GM23248 (cell line): ENCODE data around the gene POLG. TPM values are rescaled to one million over a fixed set of nuclear protein-coding genes. Genes with fewer than 3 reads are reported as not detected.

ENCODE experiments used
- DNase-seq: peaks from one replicate; pipeline ENCODE4 v3.0.0-alpha.2; 2015
- H2AFZ ChIP-seq: fragments of 200-600 bp; sonication (generic); 2 replicates; pipeline ENCODE4 v1.6.1; 2016; ENCODE audit warnings: antibody characterized with exemption
- H3F3A ChIP-seq: fragments of 200-600 bp; sonication (generic); 2 replicates; pipeline ENCODE4 v1.6.1; 2016; ENCODE audit warnings: mild to moderate bottlenecking, antibody characterized with exemption, mixed run types; ENCODE audit not compliant: insufficient read depth
- H3K27ac ChIP-seq: fragments of 200-600 bp; sonication (generic); 2 replicates; pipeline ENCODE4 v1.5.1; 2016; ENCODE audit warnings: mild to moderate bottlenecking
- H3K27me3 ChIP-seq: fragments of 200-600 bp; sonication (generic); replicated peaks from 2 replicates; pipeline ENCODE4 v1.6.1; 2016; ENCODE audit warnings: mild to moderate bottlenecking; ENCODE audit not compliant: insufficient read depth
- H3K36me3 ChIP-seq: fragments of 200-600 bp; sonication (generic); 2 replicates; pipeline ENCODE4 v1.6.1; 2016; ENCODE audit warnings: low read depth, mild to moderate bottlenecking
- H3K4me1 ChIP-seq: fragments of 200-600 bp; sonication (generic); 2 replicates; pipeline ENCODE4 v1.6.1; 2016; ENCODE audit warnings: mild to moderate bottlenecking; ENCODE audit not compliant: insufficient read depth
- H3K4me2 ChIP-seq: fragments of 200-600 bp; sonication (generic); one replicate; pipeline ENCODE4 v1.6.1; 2016; ENCODE audit warnings: mild to moderate bottlenecking; ENCODE audit not compliant: unreplicated experiment
- H3K4me3 ChIP-seq: fragments of 200-600 bp; sonication (generic); 2 replicates; pipeline ENCODE4 v1.5.1; 2016; ENCODE audit warnings: mild to moderate bottlenecking
- H3K79me2 ChIP-seq: fragments of 200-600 bp; sonication (generic); 2 replicates; pipeline ENCODE4 v1.6.1; 2016; ENCODE audit warnings: mild to moderate bottlenecking; ENCODE audit not compliant: insufficient read depth
- H3K9ac ChIP-seq: fragments of 200-600 bp; sonication (generic); 2 replicates; pipeline ENCODE4 v1.6.1; 2016; ENCODE audit warnings: mild to moderate bottlenecking
- H3K9me2 ChIP-seq: fragments of 200-600 bp; sonication (generic); 2 replicates; pipeline ENCODE4 v1.6.1; 2016; ENCODE audit warnings: mixed run types, mild to moderate bottlenecking, moderate library complexity; ENCODE audit not compliant: insufficient read depth
- H3K9me3 ChIP-seq: fragments of 200-600 bp; sonication (generic); one replicate; pipeline ENCODE4 v1.6.1; 2017; ENCODE audit warnings: low read depth
- H4K20me1 ChIP-seq: fragments of 200-600 bp; sonication (generic); 2 replicates; pipeline ENCODE4 v1.6.0; 2016; ENCODE audit not compliant: insufficient read depth
- EZH2 ChIP-seq: fragments of 200-600 bp; sonication (generic); IDR thresholded peaks from 2 replicates; pipeline ENCODE4 v1.6.1; 2018; ENCODE audit warnings: antibody characterized with exemption, mild to moderate bottlenecking; ENCODE audit not compliant: insufficient read depth, poor library complexity, severe bottlenecking
- EZH2phosphoT487 ChIP-seq: fragments of 200-600 bp; sonication (generic); IDR thresholded peaks from 2 replicates; pipeline ENCODE4 v1.6.1; 2018; ENCODE audit warnings: antibody characterized with exemption, moderate library complexity, mild to moderate bottlenecking, low read depth; ENCODE audit not compliant: insufficient read depth
- WGBS, 2 experiments: methylation state at CpG; one replicate each; pipeline ENCODE4 v1.1.6; 2015 to 2017; ENCODE audit warnings: low lambda C conversion rate in 2 of 2, low coverage in 1 of 2; ENCODE audit errors: missing lambda C conversion rate in 2 of 2; 5-methylcytosine and 5-hydroxymethylcytosine counted together
- in situ Hi-C: fragments of 300-500 bp; cut with MboI; formaldehyde crosslinking; loops from 2 replicates; pipeline ENCODE4 v1.15.0; 2020
- polyA plus RNA-seq: library from polyadenylated mRNA; unstranded; fragments of >200 nt; fragmentation: Nextera tagmentation; extraction: Ambion mirVana; gene quantifications from 2 replicates; pipeline ENCODE4 v1.2.1, GENCODE V29; 2016
- total RNA-seq: library from RNA; depleted of rRNA; stranded (reverse); fragments of >200 nt; shearing (Covaris generic); gene quantifications from 2 replicates; pipeline ENCODE4 v1.2.3, GENCODE V29; 2014

POLG gene
- total and polyA plus RNA-seq, 2 experiments from 2014 or later = 18.7 to 66.7 TPM

DNA sequence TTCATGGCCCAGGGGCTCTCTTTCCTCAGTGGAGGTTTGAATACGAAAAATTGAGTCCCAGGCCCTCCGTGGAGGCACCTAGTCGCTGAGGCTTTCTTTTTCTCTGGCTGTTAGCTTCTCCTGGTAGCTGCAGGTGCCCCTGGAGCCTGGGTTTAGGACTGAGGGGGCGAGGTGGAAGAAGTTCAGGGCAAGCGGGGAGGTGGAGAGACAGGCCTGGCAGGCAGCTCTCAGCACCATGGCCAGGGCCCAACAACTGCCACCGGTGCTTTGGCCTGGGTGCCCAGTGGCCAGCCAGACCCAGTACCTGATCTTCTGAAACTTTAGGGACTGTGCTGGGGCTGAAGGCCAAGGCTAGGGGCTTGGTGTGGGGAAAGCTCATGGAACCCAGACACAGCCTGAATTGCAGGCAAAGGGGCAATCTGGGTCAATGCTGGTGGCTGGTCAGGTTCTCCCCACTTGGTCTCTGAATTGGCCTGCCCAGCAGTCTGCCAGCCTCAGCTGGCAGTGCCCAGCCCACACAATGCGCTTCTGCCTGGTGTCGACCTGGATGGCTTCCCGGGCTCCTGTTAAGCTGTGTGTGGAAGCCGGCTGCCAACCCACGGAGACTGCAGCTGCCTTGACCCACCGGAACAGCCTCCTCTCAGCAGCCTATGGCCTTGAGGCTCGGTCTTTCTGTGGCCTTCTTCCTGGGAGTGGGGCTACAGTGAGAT lies 30.3 kb upstream of the POLG start:
- no peaks in the 10 kb centered on the region for H3K4me1 ChIP-seq
- 11 to 13% methylated on average over 13 of the region's 13 CpGs for WGBS, 2 experiments
- H3K27me3 ChIP-seq = peaks cover 92% of the 10 kb centered on the region
- H4K20me1 ChIP-seq = no peaks in the 10 kb centered on the region
- H3K9ac ChIP-seq = no peak overlapping the region
- no peaks in the 10 kb centered on the region for H3F3A ChIP-seq
- H3K79me2 ChIP-seq = no peaks in the 10 kb centered on the region
- no peak overlapping the region for H2AFZ ChIP-seq
- H3K9me2 ChIP-seq = no peaks in the 10 kb centered on the region
- no peak for DNase-seq
- in situ Hi-C loops = loop anchor here (10.0 kb wide), 1 partner anchor 60 kb away; no protein-coding TSS in a partner anchor
- H3K27ac ChIP-seq = no peak overlapping the region
- no peak overlapping the region for H3K4me3 ChIP-seq
- no peaks in the 10 kb centered on the region for H3K36me3 ChIP-seq
- H3K4me2 ChIP-seq = no peak overlapping the region
- no peaks in the 10 kb centered on the region for H3K9me3 ChIP-seq
- TF ChIP-seq EZH2phosphoT487 = no peak
- TF ChIP-seq EZH2 = no peak

DNA sequence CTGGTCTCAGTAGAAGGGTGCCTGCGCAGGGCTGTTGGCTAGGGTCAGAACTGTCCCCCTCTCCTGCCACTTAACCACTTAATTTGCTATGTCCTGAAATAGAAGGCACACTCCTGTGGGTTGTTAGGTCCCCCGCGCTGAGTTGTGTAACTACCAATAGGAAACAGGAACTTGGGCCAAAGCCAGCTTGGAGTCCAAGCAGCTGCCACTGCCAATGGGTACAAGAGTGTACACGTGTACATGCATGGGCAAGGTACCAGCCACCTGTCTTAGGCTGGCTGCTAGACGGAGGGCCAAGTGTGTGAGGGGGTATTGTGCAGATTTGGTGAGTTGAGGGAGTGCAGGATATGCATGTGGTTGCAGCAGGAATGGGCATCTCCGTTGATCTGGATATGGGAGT lies 29.7 kb upstream of the POLG start:
- H2AFZ ChIP-seq = no peak overlapping the region
- no peak overlapping the region for H3K9ac ChIP-seq
- in situ Hi-C loops = loop anchor here (10.0 kb wide), 1 partner anchor 60 kb away; no protein-coding TSS in a partner anchor
- no peak overlapping the region for H3K4me3 ChIP-seq
- WGBS, 2 experiments = 8 to 10% methylated on average over 6 of the region's 6 CpGs
- DNase-seq = no peak
- peaks cover 92% of the 10 kb centered on the region for H3K27me3 ChIP-seq
- H3K79me2 ChIP-seq = no peaks in the 10 kb centered on the region
- H3K4me1 ChIP-seq = no peaks in the 10 kb centered on the region
- H3K4me2 ChIP-seq = no peak overlapping the region
- no peaks in the 10 kb centered on the region for H3K9me2 ChIP-seq
- H3K9me3 ChIP-seq = no peaks in the 10 kb centered on the region
- TF ChIP-seq EZH2 (no peak), EZH2phosphoT487 (no peak)
- no peaks in the 10 kb centered on the region for H3K36me3 ChIP-seq
- H3K27ac ChIP-seq = no peak overlapping the region
- H3F3A ChIP-seq = no peaks in the 10 kb centered on the region
- no peaks in the 10 kb centered on the region for H4K20me1 ChIP-seq

- in situ Hi-C loops = loop anchor here (10.0 kb wide), 1 partner anchor 61 kb away; no protein-coding TSS in a partner anchor
- Histone ChIP-seq H3K4me1 (no peaks in the 10 kb centered on the region), H2AFZ (no peak overlapping the region), H3K9me2 (no peaks in the 10 kb centered on the region), H3K4me3 (no peak overlapping the region), H3K9ac (no peak overlapping the region), H3F3A (no peaks in the 10 kb centered on the region), H3K27me3 (peaks cover 89% of the 10 kb centered on the region), H3K27ac (no peak overlapping the region), H3K4me2 (no peak overlapping the region), H3K79me2 (no peaks in the 10 kb centered on the region), H3K36me3 (no peaks in the 10 kb centered on the region), H4K20me1 (no peaks in the 10 kb centered on the region), H3K9me3 (no peaks in the 10 kb centered on the region)
- no peak for DNase-seq
- 34 to 44% methylated on average over 4 of the region's 4 CpGs for WGBS, 2 experiments
- TF ChIP-seq EZH2phosphoT487 (no peak), EZH2 (no peak)
Measured at GRCh38 chr15:89363770-89364169, 29.1 kb upstream of the POLG start.

DNA sequence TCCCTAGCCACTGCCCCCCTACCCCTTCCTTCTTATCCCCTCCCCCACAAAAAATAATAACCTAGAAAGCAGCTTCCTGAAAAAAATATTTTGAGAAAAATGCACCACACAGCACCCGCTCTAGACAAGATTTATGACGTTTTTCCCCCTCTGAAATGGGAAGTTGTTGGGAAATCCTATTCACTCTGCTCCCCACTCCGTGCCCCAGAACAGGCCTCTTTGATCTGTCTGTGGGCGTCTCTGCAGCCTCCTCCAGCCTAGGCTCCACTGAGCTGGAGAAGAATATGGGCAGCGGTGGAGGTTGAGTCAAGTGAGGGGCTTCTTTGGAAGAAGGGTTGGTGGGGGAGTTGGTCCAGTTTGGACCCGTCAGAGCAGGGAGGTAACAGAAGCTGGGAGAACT lies 28.5 kb upstream of the POLG start:
- peaks cover 88% of the 10 kb centered on the region for H3K27me3 ChIP-seq
- no peaks in the 10 kb centered on the region for H3F3A ChIP-seq
- no peak overlapping the region for H3K4me3 ChIP-seq
- no peaks in the 10 kb centered on the region for H3K79me2 ChIP-seq
- H3K4me2 ChIP-seq = no peak overlapping the region
- no peak for DNase-seq
- H3K9me3 ChIP-seq = no peaks in the 10 kb centered on the region
- TF ChIP-seq EZH2phosphoT487 (no peak), EZH2 (peak; percentile 63)
- no peak overlapping the region for H3K9ac ChIP-seq
- no peaks in the 10 kb centered on the region for H3K9me2 ChIP-seq
- WGBS, 2 experiments = 2% methylated on average over 6 of the region's 6 CpGs
- H3K27ac ChIP-seq = no peak overlapping the region
- no peaks in the 10 kb centered on the region for H3K36me3 ChIP-seq
- in situ Hi-C loops = loop anchor here (10.0 kb wide), 1 partner anchor 62 kb away; no protein-coding TSS in a partner anchor
- no peaks in the 10 kb centered on the region for H4K20me1 ChIP-seq
- no peaks in the 10 kb centered on the region for H3K4me1 ChIP-seq
- H2AFZ ChIP-seq = no peak overlapping the region
